ENCODE results near the gene POLR3A. TPM values are rescaled to one million over a fixed set of nuclear protein-coding genes. Genes with fewer than 3 reads are reported as not detected.

The POLR3A gene
- total and polyA plus RNA-seq, 2 donors (not counting 1 experiment from before 2014, with no cell fraction given): 5.4 to 18.4 TPM

- no peaks in the 10 kb centered on the region for H3K79me2 ChIP-seq (ENCODE audit: control insufficient read depth, insufficient read depth, low read length)
- H3K27ac ChIP-seq (ENCODE audit: low read length in 2 of 2): no peak overlapping the region
- H4K20me1 ChIP-seq (ENCODE audit: control insufficient read depth, insufficient read depth, low read length, poor library complexity, severe bottlenecking): no peaks in the 10 kb centered on the region
- no peaks in the 10 kb centered on the region for H3K27me3 Mint-ChIP-seq
- no peak overlapping the region for H3K4me3 Mint-ChIP-seq
- H3K4me1 ChIP-seq (ENCODE audit: control insufficient read depth in 2 of 2, insufficient read depth in 2 of 2, low read length in 2 of 2): no peaks in the 10 kb centered on the region
- 92% methylated on average over 2 of the region's 5 CpGs for WGBS (ENCODE audit: insufficient coverage)
- no peaks in the 10 kb centered on the region for H3K9me3 ChIP-seq (ENCODE audit: control extremely low read depth in 1 of 3, control insufficient read depth in 2 of 3, insufficient read depth in 1 of 3, low read length in 2 of 3)
- DNase-seq (no peak), ATAC-seq (ENCODE audit: low read depth) (no peak)
- H3K36me3 ChIP-seq (replicated peaks in 1 of 2; ENCODE audit: control extremely low read depth in 1 of 2, control insufficient read depth in 1 of 2, extremely low read depth in 1 of 2, insufficient read depth in 2 of 2, low read length in 1 of 2): peaks cover 5 to 85% of the 10 kb centered on the region in 2 experiments
- H3K9ac ChIP-seq (ENCODE audit: low read length): no peak overlapping the region
- no peak overlapping the region for H2AFZ ChIP-seq (ENCODE audit: insufficient read depth, low read depth, low read length, poor library complexity, severe bottlenecking)
- no peaks in the 10 kb centered on the region for H3K27me3 ChIP-seq (replicated peaks in 1 of 4; ENCODE audit: control extremely low read depth in 1 of 4, control insufficient read depth in 3 of 4, insufficient read depth in 4 of 4, low read length in 3 of 4)
- TF ChIP-seq CTCF (IDR thresholded peaks at IDR 0.05): no peak
- no peak for TF ChIP-seq EZH2 (IDR thresholded peaks at IDR 0.05; ENCODE audit: borderline replicate concordance, insufficient read depth, low read depth, low read length, poor library complexity, severe bottlenecking)
- H3K27ac Mint-ChIP-seq: no peak overlapping the region
- no peaks in the 10 kb centered on the region for H3K9me3 Mint-ChIP-seq (ENCODE audit: insufficient read depth)
- intact Hi-C loops (cut with micrococcal nuclease): no loop called here
- no peak overlapping the region for H3K4me2 ChIP-seq (replicated peaks; ENCODE audit: low read depth, low read length, poor library complexity, severe bottlenecking)
- ChIA-PET POLR2A (no interaction called here), CTCF (no interaction called here)
- no peak overlapping the region for H3K4me3 ChIP-seq (ENCODE audit: control extremely low read depth in 1 of 5, extremely low read depth in 1 of 5, insufficient read depth in 1 of 5, low read depth in 2 of 5, low read length in 4 of 5)
- no peaks in the 10 kb centered on the region for H3K4me1 Mint-ChIP-seq
These were observed 11.5 kb downstream of the POLR3A start for GRCh38 chr10:78017856-78018255.

- no peaks in the 10 kb centered on the region for H4K20me1 ChIP-seq (ENCODE audit: control insufficient read depth, insufficient read depth, low read length, poor library complexity, severe bottlenecking)
- Mint-ChIP-seq H3K27me3 (no peaks in the 10 kb centered on the region), H3K4me1 (no peaks in the 10 kb centered on the region), H3K4me3 (no peak overlapping the region), H3K27ac (no peak overlapping the region), H3K9me3 (ENCODE audit: insufficient read depth) (no peaks in the 10 kb centered on the region)
- intact Hi-C loops (cut with micrococcal nuclease): no loop called here
- no peaks in the 10 kb centered on the region for H3K9me3 ChIP-seq (ENCODE audit: control extremely low read depth in 1 of 3, control insufficient read depth in 2 of 3, insufficient read depth in 1 of 3, low read length in 2 of 3)
- WGBS (ENCODE audit: insufficient coverage): no CpG with 5 or more reads among the region's 5 CpGs
- H3K9ac ChIP-seq (ENCODE audit: low read length): no peak overlapping the region
- no peaks in the 10 kb centered on the region for H3K4me1 ChIP-seq (ENCODE audit: control insufficient read depth in 2 of 2, insufficient read depth in 2 of 2, low read length in 2 of 2)
- no peaks in the 10 kb centered on the region for H3K79me2 ChIP-seq (ENCODE audit: control insufficient read depth, insufficient read depth, low read length)
- H3K4me2 ChIP-seq (replicated peaks; ENCODE audit: low read depth, low read length, poor library complexity, severe bottlenecking): no peak overlapping the region
- no peaks in the 10 kb centered on the region for H3K27me3 ChIP-seq (replicated peaks in 1 of 4; ENCODE audit: control extremely low read depth in 1 of 4, control insufficient read depth in 3 of 4, insufficient read depth in 4 of 4, low read length in 3 of 4)
- DNase-seq (no peak), ATAC-seq (ENCODE audit: low read depth) (no peak)
- CTCF ChIA-PET: no interaction called here
- TF ChIP-seq CTCF (IDR thresholded peaks at IDR 0.05): no peak
- TF ChIP-seq EZH2 (IDR thresholded peaks at IDR 0.05; ENCODE audit: borderline replicate concordance, insufficient read depth, low read depth, low read length, poor library complexity, severe bottlenecking): no peak
- H2AFZ ChIP-seq (ENCODE audit: insufficient read depth, low read depth, low read length, poor library complexity, severe bottlenecking): no peak overlapping the region
- POLR2A ChIA-PET: no interaction called here
- H3K4me3 ChIP-seq (ENCODE audit: control extremely low read depth in 1 of 5, extremely low read depth in 1 of 5, insufficient read depth in 1 of 5, low read depth in 2 of 5, low read length in 4 of 5): no peak overlapping the region
- H3K36me3 ChIP-seq (replicated peaks in 1 of 2; ENCODE audit: control extremely low read depth in 1 of 2, control insufficient read depth in 1 of 2, extremely low read depth in 1 of 2, insufficient read depth in 2 of 2, low read length in 1 of 2): peaks cover 3 to 83% of the 10 kb centered on the region in 2 experiments
- H3K27ac ChIP-seq (ENCODE audit: low read length in 2 of 2): no peak overlapping the region
These were observed 13.8 kb downstream of the POLR3A start for GRCh38 chr10:78015546-78015945.

All from B cell (primary cell).